Measurements from ENCODE around the gene NLRP8. TPM values are rescaled to one million over a fixed set of nuclear protein-coding genes. Genes with fewer than 3 reads are reported as not detected.
"Not testable (repeated sequence)": the region's sequence is repeated elsewhere in the genome, so short reads cannot be mapped to it uniquely, and the experiment has no call there.

Gene NLRP8
- total RNA-seq, 3 donors from 2014 or later: 0.29 to 0.33 TPM; not detected in 1

DNA sequence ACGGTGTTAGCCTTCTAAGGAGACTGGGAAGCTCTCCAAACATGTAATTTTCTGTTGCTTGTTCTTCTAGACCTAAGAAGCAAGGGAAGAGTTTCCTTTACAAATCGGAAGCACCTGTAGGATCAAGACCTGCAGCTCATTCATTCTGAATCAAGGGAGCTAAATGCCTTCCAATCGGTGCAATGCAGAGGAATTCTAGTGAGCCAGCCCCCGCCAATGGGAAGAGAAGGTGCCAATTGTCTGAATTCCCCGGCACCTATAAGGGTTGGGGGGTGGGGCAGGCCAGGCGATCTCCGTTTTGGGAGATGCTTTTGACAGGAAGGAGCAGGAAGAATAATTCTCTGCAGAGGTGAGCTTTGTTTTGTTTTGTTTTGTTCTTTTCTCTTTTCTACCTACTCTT is 8.4 kb upstream of the NLRP8 start:
- DNase-seq (ENCODE audit: low spot score in 2 of 2): no peak
- H3K27ac ChIP-seq: no peak overlapping the region
- peaks cover 0 to 16% of the 10 kb centered on the region in 2 donors for H3K9me3 ChIP-seq
- TF ChIP-seq, protein P1, sequence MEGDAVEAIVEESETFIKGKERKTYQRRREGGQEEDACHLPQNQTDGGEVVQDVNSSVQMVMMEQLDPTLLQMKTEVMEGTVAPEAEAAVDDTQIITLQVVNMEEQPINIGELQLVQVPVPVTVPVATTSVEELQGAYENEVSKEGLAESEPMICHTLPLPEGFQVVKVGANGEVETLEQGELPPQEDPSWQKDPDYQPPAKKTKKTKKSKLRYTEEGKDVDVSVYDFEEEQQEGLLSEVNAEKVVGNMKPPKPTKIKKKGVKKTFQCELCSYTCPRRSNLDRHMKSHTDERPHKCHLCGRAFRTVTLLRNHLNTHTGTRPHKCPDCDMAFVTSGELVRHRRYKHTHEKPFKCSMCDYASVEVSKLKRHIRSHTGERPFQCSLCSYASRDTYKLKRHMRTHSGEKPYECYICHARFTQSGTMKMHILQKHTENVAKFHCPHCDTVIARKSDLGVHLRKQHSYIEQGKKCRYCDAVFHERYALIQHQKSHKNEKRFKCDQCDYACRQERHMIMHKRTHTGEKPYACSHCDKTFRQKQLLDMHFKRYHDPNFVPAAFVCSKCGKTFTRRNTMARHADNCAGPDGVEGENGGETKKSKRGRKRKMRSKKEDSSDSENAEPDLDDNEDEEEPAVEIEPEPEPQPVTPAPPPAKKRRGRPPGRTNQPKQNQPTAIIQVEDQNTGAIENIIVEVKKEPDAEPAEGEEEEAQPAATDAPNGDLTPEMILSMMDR (IDR thresholded peaks at IDR 0.05): no peak
- TF ChIP-seq POLR2A (IDR thresholded peaks at IDR 0.05): no peak
- TF ChIP-seq POLR2AphosphoS5 (IDR thresholded peaks at IDR 0.05): no peak
- H3K27me3 ChIP-seq: no peaks in the 10 kb centered on the region
- H3K4me3 ChIP-seq: no peak overlapping the region
- no peaks in the 10 kb centered on the region for H3K36me3 ChIP-seq
- H3K4me1 ChIP-seq: no peaks in the 10 kb centered on the region
- intact Hi-C loops (cut with DNase I; ENCODE audit: low total_unique reads): no loop called here

DNA sequence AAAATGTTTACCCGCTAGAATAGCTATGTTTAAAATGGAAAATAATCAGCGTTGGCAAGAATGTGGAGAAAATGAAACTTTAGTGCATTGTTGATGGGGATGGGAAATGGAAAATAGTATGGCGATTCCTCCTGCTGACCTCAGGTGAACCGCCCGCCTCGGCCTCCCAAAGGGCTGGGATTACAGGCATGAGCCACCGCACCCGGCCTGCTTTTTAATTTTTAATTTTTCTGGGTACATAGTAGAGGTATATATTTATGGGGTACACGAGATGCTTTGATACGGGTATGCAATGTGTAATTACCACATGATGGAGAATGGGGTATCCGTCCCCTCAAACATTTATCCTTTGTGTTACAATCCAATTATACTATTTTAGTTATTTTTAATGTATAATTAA is 7.3 kb upstream of the NLRP8 start:
- H3K27ac ChIP-seq: no peak overlapping the region
- H3K4me1 ChIP-seq: no peaks in the 10 kb centered on the region
- DNase-seq (ENCODE audit: low spot score in 2 of 2): no peak
- H3K4me3 ChIP-seq: no peak overlapping the region
- TF ChIP-seq POLR2A (IDR thresholded peaks at IDR 0.05) (no peak), POLR2AphosphoS5 (IDR thresholded peaks at IDR 0.05) (no peak)
- TF ChIP-seq, protein P1 (IDR thresholded peaks at IDR 0.05): no peak
- H3K9me3 ChIP-seq: peaks cover 0 to 12% of the 10 kb centered on the region in 2 donors
- intact Hi-C loops (cut with DNase I; ENCODE audit: low total_unique reads): no loop called here
- H3K36me3 ChIP-seq: no peaks in the 10 kb centered on the region
- H3K27me3 ChIP-seq: no peaks in the 10 kb centered on the region

GRCh38 chr19:55950566-55950965 is 2.9 kb downstream of the NLRP8 start:
- H3K4me1 ChIP-seq; DNase-seq (ENCODE audit: low spot score in 2 of 2); H3K36me3 ChIP-seq; H3K27ac ChIP-seq; H3K4me3 ChIP-seq; intact Hi-C loops (cut with DNase I; ENCODE audit: low total_unique reads); H3K27me3 ChIP-seq: not testable (repeated sequence)
- peaks cover 3 to 16% of the 10 kb centered on the region in 2 donors for H3K9me3 ChIP-seq

- H3K36me3 ChIP-seq: no peaks in the 10 kb centered on the region
- H3K9me3 ChIP-seq: no peaks in the 10 kb centered on the region
- no peak overlapping the region for H3K4me3 ChIP-seq
- no peaks in the 10 kb centered on the region for H3K4me1 ChIP-seq
- no peak for DNase-seq (ENCODE audit: low spot score in 2 of 2)
- TF ChIP-seq POLR2AphosphoS5 (IDR thresholded peaks at IDR 0.05): no peak
- TF ChIP-seq, protein P1 (IDR thresholded peaks at IDR 0.05): no peak
- TF ChIP-seq POLR2A (IDR thresholded peaks at IDR 0.05): no peak
- no peaks in the 10 kb centered on the region for H3K27me3 ChIP-seq
- intact Hi-C loops (cut with DNase I; ENCODE audit: low total_unique reads): no loop called here
- peak overlapping the region in 1 of 2 donors; percentile 43 for H3K27ac ChIP-seq
These were observed 8.8 kb downstream of the NLRP8 start for GRCh38 chr19:55956431-55956830.

GRCh38 chr19:55958356-55958755 is 10.7 kb downstream of the NLRP8 start:
- H3K4me1 ChIP-seq: no peaks in the 10 kb centered on the region

GRCh38 chr19:55959996-55960675 is 12.5 kb downstream of the NLRP8 start:
- TF ChIP-seq POLR2AphosphoS5 (IDR thresholded peaks at IDR 0.05) (no peak), POLR2A (IDR thresholded peaks at IDR 0.05) (no peak)
- TF ChIP-seq, protein P1 (IDR thresholded peaks at IDR 0.05): no peak
- Histone ChIP-seq H3K4me1 (no peaks in the 10 kb centered on the region), H3K27me3 (no peaks in the 10 kb centered on the region), H3K27ac (no peak overlapping the region), H3K36me3 (no peaks in the 10 kb centered on the region), H3K4me3 (no peak overlapping the region), H3K9me3 (no peaks in the 10 kb centered on the region)
- intact Hi-C loops (cut with DNase I; ENCODE audit: low total_unique reads): no loop called here
- DNase-seq (ENCODE audit: low spot score in 2 of 2): no peak

More at GRCh38 chr19:55958356-55958755, 10.7 kb downstream of the NLRP8 start:
- H3K27me3 ChIP-seq: no peaks in the 10 kb centered on the region
- DNase-seq (ENCODE audit: low spot score in 2 of 2): peak; percentile 46 to 83
- no peak for TF ChIP-seq POLR2A (IDR thresholded peaks at IDR 0.05)
- no peaks in the 10 kb centered on the region for H3K36me3 ChIP-seq
- intact Hi-C loops (cut with DNase I; ENCODE audit: low total_unique reads): no loop called here
- H3K27ac ChIP-seq: peak overlapping the region in 1 of 2 donors; percentile 43
- no peak overlapping the region for H3K4me3 ChIP-seq
- no peaks in the 10 kb centered on the region for H3K9me3 ChIP-seq

All from breast epithelium (tissue), 4 donors.